HG03280 (cell line): ENCODE data around the gene ZNF528.

ENCODE experiments used
- ATAC-seq: cut with Tn5 transposase; IDR thresholded peaks from one replicate; pipeline ENCODE4 v1.9.1; 2021; ENCODE audit warnings: mild to moderate bottlenecking, moderate library complexity; ENCODE audit not compliant: unreplicated experiment

Gene ZNF528

GRCh38 chr19:52397310-52398080 lies at the start of gene ZNF528:
ZNF528 (plus strand) TSS chr19:52397849; CDS start chr19:52402014, 4,165 bp downstream.
- peak; percentile 93 for ATAC-seq

- ATAC-seq = no peak
Measured at GRCh38 chr19:52351512-52351911, 46.1 kb upstream of the ZNF528 start.

GRCh38 chr19:52366414-52366824 lies 31.2 kb upstream of the ZNF528 start:
- no peak for ATAC-seq

- ATAC-seq = no peak
Measured at GRCh38 chr19:52369559-52370340, 27.9 kb upstream of the ZNF528 start, which contains the start of gene ZNF880. ZNF880 (plus strand) TSS chr19:52369923; CDS start chr19:52369966, 43 bp downstream.

GRCh38 chr19:52370341-52370710 lies 27.3 kb upstream of the ZNF528 start:
- ATAC-seq = no peak

- no peak for ATAC-seq
Measured at GRCh38 chr19:52391135-52391534, 6.5 kb upstream of the ZNF528 start.

- no peak for ATAC-seq
Measured at GRCh38 chr19:52398081-52398441, 412 bp downstream of the ZNF528 start.

- no peak for ATAC-seq
Measured at GRCh38 chr19:52410276-52410675, 12.6 kb downstream of the ZNF528 start.

GRCh38 chr19:52415711-52416110 lies 18.1 kb downstream of the ZNF528 start:
- no peak for ATAC-seq

- no peak for ATAC-seq
Measured at GRCh38 chr19:52428937-52429336, 31.3 kb downstream of the ZNF528 start, which contains the start of gene ZNF534. ZNF534 (plus strand) TSS chr19:52429148; CDS start chr19:52431475, 2,327 bp downstream.

- no peak for ATAC-seq
Measured at GRCh38 chr19:52442179-52442578, 44.5 kb downstream of the ZNF528 start.

- ATAC-seq = no peak
Measured at GRCh38 chr19:52444506-52444905, 46.9 kb downstream of the ZNF528 start.

- no peak for ATAC-seq
Measured at GRCh38 chr19:52451241-52451640, 53.6 kb downstream of the ZNF528 start.

GRCh38 chr19:52453324-52454094 lies 55.9 kb downstream of the ZNF528 start, which contains the start of gene ZNF578:
ZNF578 (plus strand) TSS chr19:52453553; CDS start chr19:52501846, 48,293 bp downstream.
- ATAC-seq = no peak

- ATAC-seq = no peak
Measured at GRCh38 chr19:52464798-52465470, 67.3 kb downstream of the ZNF528 start.
